ENCODE measurements around the gene BOC. TPM values are rescaled to one million over a fixed set of nuclear protein-coding genes. Genes with fewer than 3 reads are reported as not detected.

BOC gene
- polyA plus RNA-seq, 1 experiment, result 11.2 TPM

- Histone ChIP-seq H3K27me3 (ENCODE audit: control insufficient read depth, insufficient read depth, low read length) (peaks cover 5% of the 10 kb centered on the region), H3K4me3 (ENCODE audit: low read depth, low read length) (no peak overlapping the region), H3K9me3 (ENCODE audit: control insufficient read depth, insufficient read depth, low read length) (no peaks in the 10 kb centered on the region; the same call in 1 of the 2 replicates), H3K27ac (ENCODE audit: low read depth, low read length) (no peak overlapping the region)
- ChIA-PET POLR2A (no interaction called here), CTCF (interaction anchor here (0.6 kb wide), 1 partner anchor 13 kb away, joined by 4 read pairs; no protein-coding TSS in a partner anchor)
- no peak for TF ChIP-seq CTCF (IDR thresholded peaks at IDR 0.05; ENCODE audit: low read depth, low read length)
- no peak for DNase-seq (ENCODE audit: low read depth, low spot score)
Observed at GRCh38 chr3:113183748-113184661, 27.4 kb upstream of the BOC start.

- ChIA-PET CTCF (no interaction called here), POLR2A (no interaction called here)
- no peaks in the 10 kb centered on the region for H3K27me3 ChIP-seq (ENCODE audit: control insufficient read depth, insufficient read depth, low read length)
- H3K27ac ChIP-seq (ENCODE audit: low read depth, low read length), result no peak overlapping the region
- no peaks in the 10 kb centered on the region; the same call in 1 of the 2 replicates for H3K9me3 ChIP-seq (ENCODE audit: control insufficient read depth, insufficient read depth, low read length)
- DNase-seq (ENCODE audit: low read depth, low spot score), result no peak
- no peak overlapping the region for H3K4me3 ChIP-seq (ENCODE audit: low read depth, low read length)
- TF ChIP-seq CTCF (IDR thresholded peaks at IDR 0.05; ENCODE audit: low read depth, low read length), result no peak
Observed at GRCh38 chr3:113185194-113185835, 26.0 kb upstream of the BOC start.

GRCh38 chr3:113186566-113186965 is 24.8 kb upstream of the BOC start:
- ChIA-PET CTCF (no interaction called here), POLR2A (no interaction called here)
- no peaks in the 10 kb centered on the region for H3K27me3 ChIP-seq (ENCODE audit: control insufficient read depth, insufficient read depth, low read length)
- H3K9me3 ChIP-seq (ENCODE audit: control insufficient read depth, insufficient read depth, low read length), result no peaks in the 10 kb centered on the region; the same call in 1 of the 2 replicates
- no peak overlapping the region for H3K4me3 ChIP-seq (ENCODE audit: low read depth, low read length)
- H3K27ac ChIP-seq (ENCODE audit: low read depth, low read length), result no peak overlapping the region
- DNase-seq (ENCODE audit: low read depth, low spot score), result no peak
- no peak for TF ChIP-seq CTCF (IDR thresholded peaks at IDR 0.05; ENCODE audit: low read depth, low read length)

- no peak overlapping the region for H3K27ac ChIP-seq (ENCODE audit: low read depth, low read length)
- ChIA-PET POLR2A (interaction anchor here (1.0 kb wide), 1 partner anchor 18 kb away, joined by 3 read pairs; the partner anchor contains the start of gene BOC), CTCF (interaction anchor here (1.5 kb wide), 1 partner anchor 95 kb away, joined by 3 read pairs; no protein-coding TSS in a partner anchor)
- TF ChIP-seq CTCF (IDR thresholded peaks at IDR 0.05; ENCODE audit: low read depth, low read length), result no peak
- H3K9me3 ChIP-seq (ENCODE audit: control insufficient read depth, insufficient read depth, low read length), result no peaks in the 10 kb centered on the region
- no peaks in the 10 kb centered on the region for H3K27me3 ChIP-seq (ENCODE audit: control insufficient read depth, insufficient read depth, low read length)
- no peak overlapping the region for H3K4me3 ChIP-seq (ENCODE audit: low read depth, low read length)
- DNase-seq (ENCODE audit: low read depth, low spot score), result no peak
Observed at GRCh38 chr3:113193288-113193687, 18.1 kb upstream of the BOC start.
